ENCODE results near the gene FZD1. TPM values are rescaled to one million over a fixed set of nuclear protein-coding genes. Genes with fewer than 3 reads are reported as not detected.
"Not testable (repeated sequence)": the region's sequence is repeated elsewhere in the genome, so short reads cannot be mapped to it uniquely, and the experiment has no call there.

FZD1 gene
- polyA plus RNA-seq, 1 donor from 2014 or later: 2.9 TPM

GRCh38 chr7:91307467-91307866, 43.2 kb downstream of the FZD1 start:
- TF ChIP-seq SMC3 (conservative IDR thresholded peaks at IDR 0.05; ENCODE audit: poor library complexity) (no peak), EP300 (conservative IDR thresholded peaks at IDR 0.05; ENCODE audit: poor library complexity, severe bottlenecking) (no peak), CTCF (IDR thresholded peaks at IDR 0.05; ENCODE audit: poor library complexity, severe bottlenecking) (no peak), RAD21 (conservative IDR thresholded peaks at IDR 0.05) (no peak), TAF1 (IDR thresholded peaks at IDR 0.05; ENCODE audit: low read depth) (no peak), MXI1 (conservative IDR thresholded peaks at IDR 0.05; ENCODE audit: poor library complexity, severe bottlenecking) (no peak)
- H3K27me3 ChIP-seq (ENCODE audit: insufficient read depth, low read depth, low read length): no peaks in the 10 kb centered on the region
- H3K79me2 ChIP-seq (replicated peaks; ENCODE audit: insufficient read depth, low read length): no peaks in the 10 kb centered on the region
- H2AFZ ChIP-seq (ENCODE audit: low read depth, low read length): no peak overlapping the region
- no peak overlapping the region for H3K27ac ChIP-seq (ENCODE audit: low read length)
- no peaks in the 10 kb centered on the region for H4K20me1 ChIP-seq (ENCODE audit: insufficient read depth)
- H3K4me3 ChIP-seq (ENCODE audit: low read length): no peak overlapping the region
- H3F3A ChIP-seq (ENCODE audit: insufficient read depth, low read length, poor library complexity, severe bottlenecking): no peaks in the 10 kb centered on the region
- H3K36me3 ChIP-seq (ENCODE audit: insufficient read depth, low read length): no peaks in the 10 kb centered on the region
- no peak overlapping the region for H3K4me2 ChIP-seq (ENCODE audit: low read length)
- H3K9me2 ChIP-seq (ENCODE audit: insufficient read depth, low read length): no peaks in the 10 kb centered on the region
- H3K9me3 ChIP-seq (ENCODE audit: low read length): no peaks in the 10 kb centered on the region
- no peak overlapping the region for H3K9ac ChIP-seq (ENCODE audit: low read length)

GRCh38 chr7:91308191-91308590, 44.0 kb downstream of the FZD1 start:
- not testable (repeated sequence) for H3K9ac ChIP-seq (ENCODE audit: low read length); H3K27me3 ChIP-seq (ENCODE audit: insufficient read depth, low read depth, low read length); H3K79me2 ChIP-seq (replicated peaks; ENCODE audit: insufficient read depth, low read length); H3K36me3 ChIP-seq (ENCODE audit: insufficient read depth, low read length); H3K9me2 ChIP-seq (ENCODE audit: insufficient read depth, low read length); H3K27ac ChIP-seq (ENCODE audit: low read length); H3K9me3 ChIP-seq (ENCODE audit: low read length); H4K20me1 ChIP-seq (ENCODE audit: insufficient read depth); H2AFZ ChIP-seq (ENCODE audit: low read depth, low read length); H3F3A ChIP-seq (ENCODE audit: insufficient read depth, low read length, poor library complexity, severe bottlenecking); H3K4me3 ChIP-seq (ENCODE audit: low read length); H3K4me2 ChIP-seq (ENCODE audit: low read length)

GRCh38 chr7:91310830-91311460, 46.7 kb downstream of the FZD1 start:
- no peak for TF ChIP-seq EP300 (conservative IDR thresholded peaks at IDR 0.05; ENCODE audit: poor library complexity, severe bottlenecking)
- TF ChIP-seq SMC3 (conservative IDR thresholded peaks at IDR 0.05; ENCODE audit: poor library complexity): no peak
- no peak for TF ChIP-seq EZH2 (IDR thresholded peaks at IDR 0.05; ENCODE audit: borderline replicate concordance, insufficient read depth, low read length, poor library complexity, severe bottlenecking)
- no peak for TF ChIP-seq TAF1 (IDR thresholded peaks at IDR 0.05; ENCODE audit: low read depth)
- no peak for TF ChIP-seq MXI1 (conservative IDR thresholded peaks at IDR 0.05; ENCODE audit: poor library complexity, severe bottlenecking)
- no peak for TF ChIP-seq RAD21 (conservative IDR thresholded peaks at IDR 0.05)
- no peak for TF ChIP-seq REST (IDR thresholded peaks at IDR 0.05; ENCODE audit: borderline replicate concordance)
- H2AFZ ChIP-seq (ENCODE audit: low read depth, low read length): no peak overlapping the region
- H4K20me1 ChIP-seq (ENCODE audit: insufficient read depth): no peaks in the 10 kb centered on the region
- no peaks in the 10 kb centered on the region for H3K79me2 ChIP-seq (replicated peaks; ENCODE audit: insufficient read depth, low read length)
- no peaks in the 10 kb centered on the region for H3K36me3 ChIP-seq (ENCODE audit: insufficient read depth, low read length)
- H3K4me3 ChIP-seq (ENCODE audit: low read length): no peak overlapping the region
- H3K9me3 ChIP-seq (ENCODE audit: low read length): no peaks in the 10 kb centered on the region
- no peak overlapping the region for H3K4me2 ChIP-seq (ENCODE audit: low read length)
- no peak overlapping the region for H3K27ac ChIP-seq (ENCODE audit: low read length)
- H3K27me3 ChIP-seq (ENCODE audit: insufficient read depth, low read depth, low read length): no peaks in the 10 kb centered on the region
- no peak overlapping the region for H3K9ac ChIP-seq (ENCODE audit: low read length)
- no peaks in the 10 kb centered on the region for H3K9me2 ChIP-seq (ENCODE audit: insufficient read depth, low read length)
- no peaks in the 10 kb centered on the region for H3F3A ChIP-seq (ENCODE audit: insufficient read depth, low read length, poor library complexity, severe bottlenecking)

All from neural cell (in vitro differentiated cells).